NCI-H82 treated with DMSO at 0.1 percent for 48 hours (cell line): ENCODE measurements around the gene RASGRF2.

Experiments used
- DNase-seq: peaks from one replicate; lab custom pipeline; 2025; ENCODE audit not compliant: unreplicated experiment; lab: John Stamatoyannopoulos, UW

Gene RASGRF2

DNA sequence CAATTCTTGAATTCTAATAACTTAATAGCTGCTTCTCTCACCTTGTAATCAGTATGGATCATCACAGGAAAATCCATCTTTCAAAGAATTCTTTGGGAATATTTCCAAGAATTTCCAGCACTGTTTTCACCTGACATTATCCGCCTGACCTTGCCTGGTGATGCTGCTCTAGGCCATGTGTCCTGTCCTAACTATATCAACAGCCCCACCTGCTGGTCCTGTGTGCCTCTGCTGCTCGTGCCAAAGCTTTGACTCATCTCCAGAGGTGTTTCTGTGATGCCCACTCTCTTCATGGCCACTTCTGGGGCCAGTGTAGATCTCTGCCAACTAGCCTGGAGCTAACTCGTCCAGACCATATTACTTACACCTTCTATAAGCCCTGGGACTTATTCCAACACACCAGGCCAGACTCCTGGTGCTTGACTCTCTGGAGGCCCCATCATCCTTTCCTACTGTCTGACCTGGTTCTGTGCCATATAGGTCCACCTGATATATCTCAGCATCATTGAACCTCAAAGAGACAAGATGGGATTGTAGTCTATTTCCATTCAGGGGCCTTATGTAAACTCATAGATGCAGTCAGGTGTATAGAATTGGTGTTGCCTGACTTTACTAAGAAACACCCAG, 205.4 kb downstream of the RASGRF2 start:
- DNase-seq = peak; percentile 4

DNA sequence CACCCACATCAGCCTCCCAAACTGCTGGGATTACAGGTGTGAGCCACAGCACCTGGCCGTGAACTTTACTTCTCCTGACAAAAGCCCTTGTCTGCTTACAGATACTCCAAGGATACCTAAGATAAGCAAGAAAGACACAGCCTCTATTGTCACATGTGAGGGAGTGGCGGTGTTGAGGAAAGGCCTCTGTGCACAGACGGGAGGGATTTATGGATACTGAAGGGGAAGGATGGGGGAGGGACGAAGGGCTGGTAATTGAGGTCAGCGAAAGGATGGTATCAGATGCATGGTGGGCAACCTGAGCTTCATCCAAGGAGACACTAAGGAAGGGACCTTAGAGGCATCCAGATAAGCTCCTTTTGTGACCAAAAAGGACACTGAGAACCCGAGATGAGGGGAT, 206.3 kb downstream of the RASGRF2 start:
- no peak for DNase-seq

DNA sequence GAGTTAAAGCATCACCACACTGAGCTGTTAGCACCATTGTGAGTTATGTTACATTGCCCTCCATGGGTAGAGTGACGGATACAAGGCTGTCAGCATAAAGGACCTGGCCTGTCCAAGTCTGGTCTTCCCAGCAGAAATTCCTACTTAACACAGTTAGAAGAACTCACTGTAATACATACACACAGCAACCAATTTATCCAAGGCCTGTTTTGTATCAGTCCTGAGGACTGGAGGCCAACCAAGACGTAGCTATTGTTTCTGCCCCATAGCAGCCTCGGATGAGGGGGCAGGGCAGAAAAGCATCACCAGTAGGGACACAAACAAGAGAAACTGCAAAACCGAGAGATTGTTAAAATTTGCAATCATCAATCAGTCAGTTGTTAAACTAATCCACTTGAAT, 206.9 kb downstream of the RASGRF2 start:
- no peak for DNase-seq

DNA sequence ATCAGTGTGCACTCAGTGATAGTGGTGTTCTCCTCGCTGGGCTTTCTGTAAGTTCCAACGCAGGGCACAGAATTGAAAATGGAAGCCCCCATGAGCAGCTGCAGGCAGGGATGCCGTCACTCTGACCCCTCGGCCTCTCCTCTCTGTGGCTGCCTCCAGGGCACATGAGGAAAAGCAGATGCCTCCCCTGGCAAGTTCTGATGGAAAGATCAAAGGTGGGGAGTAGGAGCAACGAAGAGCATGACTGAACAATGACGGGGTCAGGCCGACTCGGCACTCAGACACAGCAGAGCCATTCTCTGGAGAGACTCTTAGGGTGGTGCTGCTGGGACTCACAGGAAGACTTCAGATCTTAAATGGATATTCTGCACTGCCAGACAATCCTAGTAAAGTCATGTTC, 207.4 kb downstream of the RASGRF2 start:
- DNase-seq = no peak

DNA sequence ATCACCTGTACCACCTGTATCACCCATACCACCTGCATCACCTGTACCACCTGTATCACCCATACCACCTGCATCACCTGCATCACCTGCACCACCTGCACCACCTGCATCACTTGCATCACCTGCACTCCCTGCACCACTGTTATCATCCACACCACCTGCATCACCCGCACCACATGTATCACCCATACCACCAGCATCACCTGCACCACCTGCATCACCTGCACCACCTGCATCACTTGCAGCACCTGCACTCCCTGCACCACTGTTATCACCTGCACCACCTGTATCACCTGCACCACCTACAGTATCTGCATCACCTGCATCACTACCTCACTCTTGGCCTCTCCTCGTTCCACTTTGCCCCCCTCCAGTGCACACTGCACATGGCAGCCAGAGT, 209.8 kb downstream of the RASGRF2 start:
- no peak for DNase-seq

DNA sequence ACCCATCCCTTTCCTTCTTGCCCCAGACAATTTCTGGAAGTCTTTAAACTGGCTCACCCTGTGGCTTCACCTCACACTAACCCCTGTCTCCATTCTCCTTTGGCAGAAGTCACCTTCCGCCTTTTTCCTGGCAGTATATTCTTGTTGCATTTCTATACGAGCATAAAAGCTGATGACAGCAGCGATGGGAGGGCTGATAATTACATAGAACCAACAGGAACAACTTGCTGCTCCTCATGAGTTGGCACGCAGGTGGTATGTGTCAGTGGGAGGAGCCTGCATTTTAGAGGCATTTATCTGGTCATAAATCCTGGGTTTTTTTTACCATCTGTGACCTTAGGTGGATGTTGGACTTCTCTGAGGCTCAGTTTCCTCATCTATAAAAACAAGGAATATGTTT, 211.6 kb downstream of the RASGRF2 start:
- no peak for DNase-seq

DNA sequence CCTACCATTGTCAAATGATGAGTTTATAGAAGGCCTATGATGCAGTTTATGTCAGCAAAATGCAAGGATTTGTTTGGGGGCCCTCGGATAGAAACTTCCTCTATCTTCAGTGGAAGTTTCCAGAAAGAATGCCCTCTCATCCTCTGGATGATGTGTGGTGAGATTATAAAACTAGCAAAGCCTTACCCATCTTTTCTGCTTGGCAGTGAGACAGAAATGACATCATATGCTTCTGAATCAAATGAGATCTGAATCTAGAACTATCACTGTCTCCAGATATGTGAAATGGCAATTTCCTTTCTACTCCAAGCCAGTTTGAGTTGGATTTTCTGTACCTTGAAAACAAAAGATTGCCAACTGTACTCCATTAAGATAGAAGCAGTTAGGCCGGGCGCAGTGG, 212.5 kb downstream of the RASGRF2 start:
- DNase-seq = no peak

DNA sequence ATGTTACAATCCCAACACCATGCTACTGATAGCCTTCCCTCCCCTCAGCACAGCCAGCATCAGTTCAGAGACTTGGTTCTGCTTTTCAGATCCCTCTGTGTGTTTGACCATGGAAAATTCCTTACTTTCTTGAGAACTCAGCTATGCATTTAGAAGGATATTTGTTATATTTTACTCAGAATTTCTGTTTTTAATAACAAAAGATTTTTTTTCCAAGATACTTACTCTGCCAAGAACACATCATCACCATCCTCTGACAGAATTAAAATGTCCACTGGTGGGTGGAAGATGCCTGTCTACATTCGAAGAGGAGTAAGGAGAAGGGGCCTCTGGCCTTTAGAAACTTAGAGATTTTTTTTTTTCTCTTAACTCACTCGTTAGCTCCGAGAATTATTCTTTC, 216.9 kb downstream of the RASGRF2 start:
- DNase-seq = no peak

DNA sequence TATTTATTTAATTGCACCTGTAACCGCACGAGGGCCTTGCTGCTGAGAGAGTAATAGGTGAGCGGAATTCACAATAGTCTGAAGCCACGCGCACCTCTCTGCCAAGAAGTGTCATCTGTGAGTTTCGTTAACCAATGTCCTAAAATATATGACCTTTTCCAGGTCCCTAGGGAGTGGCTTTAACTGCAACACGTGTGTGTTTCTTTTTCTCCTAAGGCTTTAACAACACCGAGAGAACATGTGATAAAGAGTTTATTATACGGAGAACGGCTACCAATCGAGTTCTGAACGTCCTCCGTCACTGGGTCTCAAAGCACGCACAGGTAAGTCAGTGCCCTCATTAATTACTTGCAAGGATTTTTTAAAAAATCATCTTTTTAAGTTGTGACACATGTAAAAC, 219.8 kb downstream of the RASGRF2 start:
- no peak for DNase-seq

DNA sequence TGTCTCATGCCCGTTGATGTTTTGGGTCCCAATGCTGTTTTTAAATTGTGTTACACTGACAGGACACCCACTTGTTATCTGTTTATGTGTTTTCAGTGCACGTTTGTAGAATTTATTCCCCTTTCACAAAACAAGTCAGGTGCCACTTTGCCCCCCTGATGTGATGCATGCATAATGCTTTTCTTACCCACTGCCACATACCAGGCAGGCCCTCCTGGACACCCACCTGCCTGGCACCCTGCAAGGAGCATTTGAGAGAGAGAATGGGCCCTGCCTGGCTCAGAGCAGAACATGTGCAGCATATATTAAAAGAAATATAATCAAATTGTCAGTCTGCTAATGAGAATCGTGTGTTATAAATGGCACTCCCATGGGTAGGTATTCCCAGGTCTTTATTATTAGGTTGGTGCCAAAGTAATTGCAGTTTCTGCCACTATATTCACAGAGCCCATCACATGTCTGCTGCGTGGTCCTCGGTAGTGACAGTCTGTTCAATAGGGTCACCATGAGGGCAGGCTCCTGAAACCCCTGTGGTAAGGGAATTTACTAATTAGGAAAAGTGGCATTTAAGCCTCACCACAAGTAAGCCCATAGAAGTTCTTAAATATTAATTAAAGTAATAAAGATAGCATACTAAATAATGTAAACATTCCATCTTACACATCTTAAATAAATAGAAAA, 220.8 kb downstream of the RASGRF2 start:
- no peak for DNase-seq

DNA sequence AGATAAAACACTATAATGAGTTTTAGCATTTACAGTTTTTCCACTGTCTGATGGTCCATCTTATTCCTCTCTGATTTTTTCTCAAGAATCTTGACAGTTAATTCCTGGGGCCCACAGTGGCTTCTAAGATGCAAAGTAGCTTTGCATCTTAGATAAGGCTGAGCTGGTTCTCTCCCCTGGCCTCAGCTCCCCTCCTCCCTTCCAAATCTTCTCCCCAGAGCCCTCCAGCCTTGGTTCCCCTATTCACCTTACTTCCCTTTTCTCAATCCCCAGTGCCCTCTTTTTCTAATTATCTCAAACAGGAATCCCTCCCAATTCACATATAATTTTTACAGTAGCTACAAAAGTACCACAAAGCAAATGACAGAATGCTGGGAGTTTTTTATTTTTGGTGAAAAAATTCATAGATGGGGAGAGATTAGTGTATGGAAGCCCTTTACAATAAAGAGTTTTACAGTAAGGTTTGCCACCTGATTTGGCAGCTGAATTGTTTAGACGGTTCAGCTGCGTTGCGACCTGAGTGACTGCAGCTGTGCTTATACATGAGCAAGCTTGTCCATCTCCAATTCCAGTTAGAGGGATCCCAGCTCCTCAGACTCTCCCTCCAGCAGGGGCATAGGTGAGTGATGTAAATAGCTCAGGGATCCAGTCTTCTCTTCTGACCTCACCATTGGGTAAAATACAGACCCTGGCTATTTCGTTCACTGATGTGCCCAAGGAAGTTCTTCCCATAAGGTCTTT, 221.6 kb downstream of the RASGRF2 start:
- DNase-seq = no peak

DNA sequence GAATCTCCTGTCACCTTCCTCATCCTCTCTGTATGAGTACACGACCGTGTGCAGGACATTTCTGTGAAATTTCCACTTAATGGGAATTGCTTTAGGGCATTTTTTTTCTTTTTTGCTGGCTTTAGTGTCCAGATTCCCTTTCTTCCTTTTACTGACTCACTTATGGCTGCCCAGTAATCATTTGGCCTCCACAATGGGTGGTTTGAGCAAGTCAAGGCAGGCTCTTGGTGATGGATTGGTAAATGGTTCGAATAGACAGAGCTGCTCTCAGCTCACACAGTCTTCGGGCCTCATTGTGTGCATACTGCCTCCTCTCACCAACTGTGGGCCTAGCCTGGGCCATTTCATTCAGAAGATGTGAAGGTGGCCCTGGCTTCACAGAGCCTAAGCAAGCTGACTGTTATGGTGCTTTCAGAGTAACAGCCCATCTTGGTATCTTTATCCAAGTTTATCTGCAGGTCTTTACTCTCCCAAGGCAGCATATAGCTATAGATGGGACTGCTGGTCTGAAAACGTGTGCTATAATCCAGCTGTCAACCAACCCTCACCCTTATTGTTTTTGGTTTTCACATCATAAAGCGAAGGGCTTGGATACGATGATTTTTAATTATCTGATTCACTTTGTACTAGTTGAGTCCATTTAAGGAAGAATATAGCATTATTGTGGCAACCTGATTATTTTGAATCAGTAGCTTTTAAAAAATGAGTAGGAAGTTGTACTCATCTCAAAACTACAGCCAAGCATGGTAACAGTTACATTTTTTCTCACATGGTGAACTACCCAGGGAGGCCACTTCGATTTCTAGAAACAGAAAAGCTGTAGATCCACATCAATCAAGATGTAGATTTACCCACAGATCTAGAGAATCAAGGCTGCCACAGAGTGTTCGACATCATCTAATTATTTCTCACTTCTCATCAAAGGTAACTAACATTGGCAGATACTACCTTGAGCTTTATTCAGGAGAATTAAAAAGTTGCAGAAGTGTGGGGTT, 222.5 kb downstream of the RASGRF2 start:
- no peak for DNase-seq

DNA sequence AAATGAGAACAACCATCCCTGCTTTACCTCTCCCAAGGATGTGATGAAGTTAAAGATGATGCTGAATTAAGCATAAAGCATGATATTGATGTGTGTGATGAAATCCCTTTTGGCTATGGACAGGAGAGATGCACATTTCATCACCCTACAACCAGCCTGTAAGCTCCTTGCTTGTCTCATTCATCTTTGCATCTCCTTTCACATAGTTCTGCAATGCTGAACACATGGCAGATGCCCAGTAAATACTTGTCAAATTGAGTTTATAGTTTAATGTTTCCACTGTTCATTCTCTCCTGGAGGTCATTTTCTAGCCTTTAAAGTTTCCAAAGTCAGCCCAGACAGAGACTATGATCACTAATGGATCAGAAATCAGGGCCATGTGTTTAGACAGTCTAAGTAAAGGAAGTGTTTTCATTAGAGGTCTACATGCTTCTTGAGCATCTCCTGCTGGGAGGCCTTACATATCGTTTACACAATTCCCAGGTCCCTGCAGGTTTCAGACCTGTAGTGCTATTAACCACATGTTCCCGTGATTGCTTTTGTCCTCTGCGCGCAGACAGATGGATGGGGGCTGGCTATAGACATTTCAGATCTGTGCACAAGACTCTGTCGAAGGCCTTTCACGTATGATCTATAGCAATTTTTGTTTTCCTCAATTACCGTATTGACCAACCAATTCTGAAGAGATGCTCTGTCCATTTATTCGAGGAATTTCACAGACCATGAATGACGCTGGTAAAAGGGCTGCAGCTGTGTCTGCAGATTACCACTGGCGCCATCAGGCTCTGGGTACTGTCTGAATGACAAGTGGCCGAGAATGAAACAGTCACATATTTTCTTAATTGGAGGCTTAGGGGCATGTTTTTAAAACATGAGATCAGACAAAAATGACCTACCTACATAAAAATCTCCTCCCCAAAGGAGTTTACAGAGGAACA, 223.9 kb downstream of the RASGRF2 start:
- DNase-seq = no peak

DNA sequence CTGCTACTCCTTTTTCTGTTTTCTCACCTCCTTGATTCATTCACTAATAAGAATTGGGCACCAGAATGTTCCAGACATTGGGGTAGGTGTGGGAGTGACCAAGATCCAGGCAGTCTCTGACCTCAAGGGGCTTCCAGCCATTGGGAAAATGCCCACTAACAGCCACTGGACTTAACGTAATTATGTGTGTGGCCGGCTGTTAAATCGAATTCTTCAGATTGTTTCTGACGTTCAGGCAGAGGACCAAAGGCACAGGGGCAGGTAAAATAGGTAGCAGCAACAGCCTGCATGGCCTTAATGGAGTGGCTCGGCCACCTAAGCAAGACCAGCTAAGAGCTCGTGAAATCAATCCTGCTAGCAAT, 224.6 kb downstream of the RASGRF2 start:
- DNase-seq = no peak

DNA sequence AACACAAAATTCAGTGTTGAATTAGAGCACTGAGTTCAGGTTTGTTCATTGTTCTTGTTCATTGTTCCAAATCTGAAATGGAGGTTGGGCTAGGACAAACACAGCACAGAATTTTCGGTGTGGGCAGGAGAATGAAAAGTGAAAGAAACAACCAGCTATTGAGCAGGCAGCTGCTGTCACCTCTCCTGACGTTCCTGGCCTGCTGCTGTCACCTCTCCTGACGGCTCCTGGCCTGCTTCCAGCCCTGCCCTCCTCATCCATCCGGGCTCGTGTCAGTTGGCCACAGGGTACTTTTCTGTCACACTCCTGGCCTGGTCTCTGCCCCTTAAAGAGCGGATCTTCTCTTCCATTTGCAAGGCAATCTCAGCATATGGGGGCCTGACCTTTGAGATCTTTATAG, 227.7 kb downstream of the RASGRF2 start:
- DNase-seq = no peak

DNA sequence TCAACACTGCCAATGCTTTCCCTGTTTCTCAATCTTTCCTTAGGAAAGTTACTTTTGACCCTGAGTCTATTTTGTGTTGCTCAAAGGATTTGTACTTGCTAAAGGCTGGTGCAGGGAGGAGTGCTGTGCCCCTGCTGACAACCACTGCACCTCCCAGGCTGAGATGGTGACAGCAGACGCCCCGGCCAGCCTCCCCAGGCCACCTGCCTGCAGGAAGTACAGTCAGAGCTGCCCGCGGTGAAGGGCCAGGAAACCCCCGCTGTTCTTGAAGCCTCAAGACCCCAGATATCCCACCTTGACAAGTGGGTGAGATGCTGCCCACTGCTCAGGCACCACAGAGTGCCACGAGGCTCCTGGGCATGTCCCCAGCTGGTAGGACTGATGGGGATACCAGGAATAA, 228.8 kb downstream of the RASGRF2 start:
- DNase-seq = no peak

DNA sequence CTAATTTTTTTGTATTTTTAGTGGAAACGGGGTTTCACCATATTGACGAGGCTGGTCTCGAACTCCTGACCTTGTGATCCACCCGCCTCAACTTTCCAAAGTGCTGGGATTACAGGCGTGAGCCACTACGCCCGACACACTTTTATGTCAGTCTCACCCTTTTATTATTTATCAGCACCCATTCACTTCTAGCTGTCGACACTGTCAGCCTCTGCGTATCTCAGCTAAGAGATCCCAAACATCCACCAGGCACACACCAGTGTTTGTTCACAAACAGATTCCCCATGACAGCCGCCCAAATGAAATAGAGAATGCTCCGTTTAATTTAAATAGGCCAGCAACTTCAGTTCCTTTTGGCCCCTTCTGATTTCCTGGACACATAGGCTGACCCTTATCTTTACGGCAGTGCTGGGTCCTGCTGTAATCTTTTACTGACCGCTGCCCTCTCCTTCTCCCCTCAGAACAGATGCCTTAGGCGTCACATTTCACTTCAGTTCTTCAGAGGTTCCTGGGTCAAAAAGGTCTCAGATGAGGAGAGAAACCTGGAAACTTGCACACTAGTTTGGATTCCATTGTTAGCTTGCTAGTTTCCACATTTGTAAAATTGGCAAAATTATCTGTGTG, 229.8 kb downstream of the RASGRF2 start:
- DNase-seq = no peak

DNA sequence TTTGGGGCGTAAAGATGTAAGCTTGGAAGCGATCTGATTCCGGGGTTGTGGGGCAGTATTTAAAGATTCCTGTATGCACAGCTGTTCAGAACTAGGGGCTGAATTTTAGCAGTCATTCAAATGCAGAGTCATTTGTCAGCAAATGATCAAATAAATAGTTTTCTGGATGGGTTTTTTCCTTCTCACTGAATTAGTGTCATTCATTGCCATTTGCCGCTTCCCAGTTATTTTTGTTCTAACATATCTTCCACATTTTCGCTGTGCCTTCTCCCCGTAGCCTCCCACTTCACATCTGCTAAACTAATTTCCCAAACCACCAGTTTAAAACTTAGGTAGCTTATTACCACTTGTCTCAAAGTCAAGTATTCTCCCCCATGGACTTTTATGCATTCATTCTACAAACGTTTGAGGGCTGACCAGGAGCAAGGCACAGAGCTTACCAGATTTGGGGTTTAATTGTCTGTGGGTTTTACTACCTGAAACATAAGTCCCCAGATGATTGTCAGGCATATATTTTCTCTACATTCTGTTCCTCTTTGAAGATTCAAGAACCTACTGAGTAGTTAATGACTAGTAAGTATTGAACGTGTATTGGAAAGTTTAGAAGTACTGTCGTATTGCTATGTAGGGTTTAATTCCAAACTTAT, 231.7 kb downstream of the RASGRF2 start:
- DNase-seq = no peak

DNA sequence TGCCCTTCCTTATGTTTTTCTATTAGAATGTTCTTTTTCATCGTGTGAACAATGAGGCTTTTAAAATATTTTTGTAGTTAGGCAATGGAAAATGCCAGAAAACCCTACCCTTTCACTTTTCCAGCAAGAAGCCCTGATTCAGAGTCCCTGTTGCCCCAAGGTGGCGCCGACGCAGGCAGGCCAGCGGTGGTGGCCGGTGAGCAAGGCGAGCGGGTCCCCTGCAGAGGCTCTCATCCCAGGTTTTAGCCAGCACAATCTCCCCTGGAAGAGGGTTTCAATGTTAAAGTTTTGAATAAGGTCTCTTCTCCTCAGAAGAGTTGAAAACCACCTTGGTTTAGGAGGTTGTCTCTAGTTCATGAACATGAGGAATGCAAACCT, 232.2 kb downstream of the RASGRF2 start:
- no peak for DNase-seq
